GM18873 (cell line): Measurements from ENCODE around the gene STARD3.

ENCODE experiments used
- ATAC-seq: cut with Tn5 transposase; IDR thresholded peaks from one replicate; pipeline ENCODE4 v1.9.1; 2021; ENCODE audit warnings: mild to moderate bottlenecking, moderate library complexity, moderate number of reproducible peaks; ENCODE audit not compliant: unreplicated experiment, low FRiP score

STARD3 gene

GRCh38 chr17:39603304-39604016 lies 33.5 kb upstream of the STARD3 start:
- no peak for ATAC-seq

GRCh38 chr17:39604911-39605491 lies 31.9 kb upstream of the STARD3 start:
- ATAC-seq: no peak

- no peak for ATAC-seq
Measured at GRCh38 chr17:39605492-39606433, 31.2 kb upstream of the STARD3 start.

GRCh38 chr17:39606434-39607056 lies 30.4 kb upstream of the STARD3 start:
- ATAC-seq: no peak

GRCh38 chr17:39607057-39607850 lies 29.7 kb upstream of the STARD3 start:
- no peak for ATAC-seq

GRCh38 chr17:39607851-39608130 lies 29.2 kb upstream of the STARD3 start, which contains the start of gene NEUROD2:
Gene NEUROD2 (minus strand): TSS chr17:39607920. CDS start chr17:39606599, 1,321 bp downstream.
- no peak for ATAC-seq

GRCh38 chr17:39608142-39608981 lies 28.6 kb upstream of the STARD3 start:
- no peak for ATAC-seq

GRCh38 chr17:39609416-39610025 lies 27.4 kb upstream of the STARD3 start:
- no peak for ATAC-seq

- no peak for ATAC-seq
Measured at GRCh38 chr17:39611401-39612112, 25.4 kb upstream of the STARD3 start.

- ATAC-seq: no peak
Measured at GRCh38 chr17:39612291-39612894, 24.6 kb upstream of the STARD3 start.

GRCh38 chr17:39612935-39613464 lies 23.9 kb upstream of the STARD3 start:
- ATAC-seq: no peak

GRCh38 chr17:39614545-39615157 lies 22.3 kb upstream of the STARD3 start:
- ATAC-seq: no peak

- ATAC-seq: no peak
Measured at GRCh38 chr17:39615434-39615833, 21.5 kb upstream of the STARD3 start.

GRCh38 chr17:39617100-39617445 lies 19.9 kb upstream of the STARD3 start:
- no peak for ATAC-seq

GRCh38 chr17:39617446-39618245 lies 19.3 kb upstream of the STARD3 start:
- no peak for ATAC-seq

GRCh38 chr17:39618246-39618913 lies 18.6 kb upstream of the STARD3 start:
- no peak for ATAC-seq
